Ureter (tissue), 1 donor: ENCODE measurements around the gene RFX2. TPM values are rescaled to one million over a fixed set of nuclear protein-coding genes. Genes with fewer than 3 reads are reported as not detected.

Source experiments
- DNase-seq: peaks from one replicate; pipeline ENCODE4 v3.0.0-alpha.2; 2020; ENCODE audit warnings: low spot score
- total RNA-seq: library from RNA; stranded (reverse); gene quantifications from one replicate; pipeline ENCODE4 v1.2.4, GENCODE V29; 2023
- donor health status: DM: yes; HTN: yes; CAD: no.

Gene RFX2
- total RNA-seq, 1 donor from 2014 or later = 30.3 TPM

DNA sequence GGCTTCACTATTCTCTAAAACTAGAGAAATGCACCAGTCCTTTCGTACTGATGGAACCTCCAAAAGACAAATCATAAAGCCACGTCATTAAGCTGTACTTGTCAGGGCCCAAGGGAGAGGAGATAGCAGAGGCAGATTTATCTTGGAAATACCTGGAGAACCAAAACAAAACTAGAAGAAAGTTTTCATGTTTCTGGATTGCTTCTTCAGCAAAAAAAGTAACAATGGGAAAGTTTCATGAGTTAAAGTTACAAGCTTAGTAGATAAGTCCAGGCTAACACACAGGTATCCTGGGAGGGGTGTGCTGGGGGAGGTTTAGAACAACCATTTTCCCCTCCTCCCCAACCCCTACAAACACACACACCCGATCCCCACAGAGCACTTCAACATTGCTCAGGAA lies 154.0 kb downstream of the RFX2 start:
- DNase-seq = no peak

DNA sequence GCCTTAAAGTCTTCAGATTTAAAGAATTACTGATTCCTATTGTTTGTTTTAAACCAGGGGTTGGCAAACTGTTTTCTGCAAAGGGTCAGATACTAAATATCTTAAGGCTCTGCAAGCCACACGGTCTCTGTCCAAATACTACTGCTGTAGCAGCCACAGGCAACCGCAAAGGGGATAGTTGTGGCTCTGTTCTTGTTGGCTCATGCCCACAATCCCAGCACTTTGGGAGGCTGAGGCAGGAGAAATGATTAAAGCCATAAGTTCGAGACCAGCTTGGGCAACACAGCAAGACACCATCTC lies 154.7 kb downstream of the RFX2 start:
- no peak for DNase-seq

DNA sequence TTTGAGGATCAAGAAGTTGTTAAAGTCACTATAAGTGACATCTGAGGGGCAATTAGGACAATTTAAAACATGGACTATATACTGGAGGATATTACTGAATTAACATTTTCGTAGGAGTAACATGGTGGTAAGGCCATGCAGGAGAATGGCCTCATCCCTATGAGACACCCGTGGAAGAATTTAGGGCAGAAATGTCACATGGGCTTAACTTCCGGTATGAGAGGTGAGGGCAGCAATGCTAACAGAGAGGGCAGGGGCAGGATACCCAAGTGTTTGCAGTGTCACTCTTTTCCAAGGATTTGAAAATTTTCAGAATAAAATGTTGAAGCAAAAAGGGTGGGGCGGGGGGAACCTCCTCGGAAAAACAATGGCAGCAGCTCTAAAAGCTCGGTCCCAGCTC lies 156.0 kb downstream of the RFX2 start:
- no peak for DNase-seq

DNA sequence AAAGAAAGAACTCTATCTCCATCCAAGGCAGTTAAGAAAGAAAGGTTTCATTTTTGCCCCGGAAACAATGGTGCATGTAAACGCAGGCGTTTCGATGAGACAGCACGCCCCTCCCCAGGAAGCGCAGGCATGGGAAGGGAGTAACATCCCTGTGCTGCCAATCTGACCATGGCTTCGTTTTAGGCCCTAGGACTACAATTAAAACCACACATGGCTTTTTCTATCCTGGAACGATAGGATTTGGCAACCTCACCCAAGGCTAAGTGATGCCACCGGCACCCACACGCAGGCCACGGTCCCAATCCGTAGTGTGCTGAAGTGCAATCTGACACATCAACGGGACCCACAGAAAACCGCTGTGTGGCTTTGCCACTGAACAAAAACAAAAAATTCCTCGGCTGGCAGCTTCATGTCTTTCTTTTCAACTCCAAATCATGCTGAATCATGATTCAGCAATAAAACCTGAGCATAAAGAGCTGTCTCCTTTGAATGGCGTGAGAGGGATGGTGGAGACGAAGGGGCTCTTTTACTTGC lies 156.6 kb downstream of the RFX2 start:
- DNase-seq = no peak

DNA sequence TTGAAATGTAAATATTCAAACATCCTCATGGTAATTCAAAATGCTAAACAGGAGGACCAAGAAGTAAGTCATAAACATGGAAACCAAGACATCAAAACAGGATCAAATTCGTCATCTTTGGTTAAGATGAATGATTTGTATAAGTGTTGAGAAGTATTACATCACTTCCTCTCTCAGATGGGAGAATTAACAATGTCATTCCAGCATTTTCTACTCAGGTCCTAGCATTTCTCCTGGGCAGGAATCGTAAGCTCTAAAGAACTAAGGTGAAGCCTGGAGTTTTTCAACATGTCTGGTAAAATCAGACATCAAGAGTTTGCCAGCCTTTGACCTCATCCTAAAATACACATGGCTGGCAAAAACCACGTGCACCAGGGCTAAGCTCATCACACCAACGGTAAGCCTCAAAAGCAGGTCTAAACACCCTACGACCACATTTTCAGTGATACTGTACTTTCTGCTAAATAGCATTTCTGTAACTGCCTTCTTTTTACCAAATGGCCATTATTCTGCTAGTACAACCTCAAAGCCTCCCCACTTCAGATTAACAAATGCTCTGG lies 157.2 kb downstream of the RFX2 start:
- DNase-seq = no peak

DNA sequence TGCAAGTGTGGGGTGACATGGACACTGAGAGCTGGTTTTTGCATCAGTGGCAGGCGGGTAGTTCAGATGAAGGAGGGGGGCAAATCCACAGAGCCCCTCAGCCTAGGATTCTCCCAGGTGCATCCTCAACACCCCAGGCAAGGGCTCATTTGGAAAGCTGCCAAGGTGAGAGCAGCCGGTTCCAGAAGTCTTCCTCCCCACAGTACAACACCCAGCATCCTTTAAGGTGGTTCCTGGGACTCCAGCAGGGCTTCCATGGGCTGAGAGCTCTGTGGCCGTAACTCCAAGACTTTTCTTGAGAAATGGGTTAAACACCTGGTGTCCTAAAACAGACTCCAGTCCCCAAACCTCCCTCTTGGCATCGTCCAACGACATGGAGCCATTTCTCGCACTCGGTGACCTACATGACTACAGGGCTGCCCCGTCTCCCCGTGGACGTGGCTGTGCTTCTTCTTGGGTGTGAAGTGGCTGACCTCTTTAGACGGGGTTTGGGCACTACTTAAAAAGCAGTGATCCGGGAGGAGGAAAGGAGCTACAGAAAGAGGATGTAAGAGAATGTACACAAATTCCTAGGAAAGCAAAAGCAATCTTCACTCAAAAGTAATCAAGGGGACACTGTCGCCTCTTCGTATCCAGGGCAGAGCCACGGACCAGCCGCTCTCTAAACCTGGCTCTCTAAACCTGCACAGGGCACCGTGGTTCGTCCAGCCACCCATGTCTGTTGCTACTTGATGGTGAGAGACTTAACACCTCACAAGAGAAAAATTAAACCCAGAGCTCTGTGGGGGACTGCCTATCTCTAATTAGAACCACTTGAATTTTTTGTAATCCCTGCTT lies 157.9 kb downstream of the RFX2 start:
- DNase-seq = no peak

DNA sequence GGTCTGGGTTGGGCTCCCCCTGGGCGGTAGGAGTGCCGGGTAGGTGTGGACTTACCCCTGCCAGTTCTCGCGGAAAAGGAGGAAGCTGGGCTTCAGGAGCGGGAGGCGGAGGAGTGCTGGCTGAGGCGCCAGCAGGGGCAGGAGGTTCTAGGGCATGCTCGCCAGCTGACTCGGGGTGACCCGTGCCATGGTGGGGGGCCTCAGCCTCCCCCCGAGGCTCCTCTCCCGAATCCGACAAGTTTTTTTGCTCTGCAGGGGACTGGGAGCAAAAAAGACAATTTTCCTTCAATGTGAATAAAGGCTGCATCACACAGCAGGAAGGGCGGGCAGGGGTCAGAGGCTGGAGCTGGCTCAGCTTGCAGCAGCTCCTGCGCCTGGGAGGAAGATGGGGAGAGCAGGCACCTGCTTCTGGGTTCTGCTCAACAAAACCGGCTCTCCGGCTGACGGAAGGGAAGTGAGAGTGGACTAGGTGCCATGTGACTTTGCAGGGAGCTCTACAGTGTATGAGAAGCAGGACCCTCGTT lies 158.9 kb downstream of the RFX2 start:
- no peak for DNase-seq

DNA sequence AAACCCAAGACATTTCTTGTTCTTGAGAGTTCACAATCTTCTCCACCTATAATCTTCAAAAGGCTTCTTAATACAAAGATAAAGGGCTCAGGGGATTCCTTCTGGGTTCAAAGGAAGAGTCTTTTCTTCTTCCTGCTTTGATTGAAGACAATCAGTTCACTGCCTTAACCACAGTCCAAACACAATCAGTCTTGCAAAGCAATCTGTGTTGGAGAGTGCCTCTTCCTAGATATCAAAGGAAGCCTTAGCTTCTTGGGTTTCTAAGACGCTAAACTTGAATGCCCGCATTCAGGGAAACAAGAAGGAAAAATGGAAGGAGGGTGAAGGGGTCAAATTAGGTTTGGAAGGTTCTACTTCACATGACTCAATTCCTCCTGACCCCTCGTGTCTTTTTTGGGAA lies 159.6 kb downstream of the RFX2 start:
- no peak for DNase-seq

DNA sequence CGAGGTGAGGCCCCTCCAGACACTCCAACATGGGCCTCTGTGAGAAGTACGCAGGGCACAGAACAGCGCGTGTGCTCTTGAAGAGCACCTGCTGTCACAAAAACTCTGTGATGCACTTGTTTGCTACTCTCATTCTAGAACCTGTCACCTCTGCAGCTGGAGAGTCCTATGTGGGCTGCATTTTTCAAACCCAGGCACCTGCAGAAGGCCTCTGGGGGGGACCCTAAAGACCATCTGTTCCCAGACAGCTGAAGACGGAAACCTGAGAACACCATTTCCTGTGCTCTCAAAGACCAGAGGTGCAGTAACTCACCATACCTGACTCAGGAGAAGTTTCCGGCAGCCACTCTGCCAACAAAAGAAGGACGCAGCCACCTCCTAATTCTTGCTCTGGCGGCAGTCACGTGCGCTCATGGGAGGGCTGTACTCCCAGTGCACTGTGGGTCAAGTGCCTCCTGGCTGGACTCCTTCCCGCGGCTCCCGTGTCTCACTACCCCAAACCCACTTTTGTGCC lies 160.5 kb downstream of the RFX2 start:
- DNase-seq = no peak

DNA sequence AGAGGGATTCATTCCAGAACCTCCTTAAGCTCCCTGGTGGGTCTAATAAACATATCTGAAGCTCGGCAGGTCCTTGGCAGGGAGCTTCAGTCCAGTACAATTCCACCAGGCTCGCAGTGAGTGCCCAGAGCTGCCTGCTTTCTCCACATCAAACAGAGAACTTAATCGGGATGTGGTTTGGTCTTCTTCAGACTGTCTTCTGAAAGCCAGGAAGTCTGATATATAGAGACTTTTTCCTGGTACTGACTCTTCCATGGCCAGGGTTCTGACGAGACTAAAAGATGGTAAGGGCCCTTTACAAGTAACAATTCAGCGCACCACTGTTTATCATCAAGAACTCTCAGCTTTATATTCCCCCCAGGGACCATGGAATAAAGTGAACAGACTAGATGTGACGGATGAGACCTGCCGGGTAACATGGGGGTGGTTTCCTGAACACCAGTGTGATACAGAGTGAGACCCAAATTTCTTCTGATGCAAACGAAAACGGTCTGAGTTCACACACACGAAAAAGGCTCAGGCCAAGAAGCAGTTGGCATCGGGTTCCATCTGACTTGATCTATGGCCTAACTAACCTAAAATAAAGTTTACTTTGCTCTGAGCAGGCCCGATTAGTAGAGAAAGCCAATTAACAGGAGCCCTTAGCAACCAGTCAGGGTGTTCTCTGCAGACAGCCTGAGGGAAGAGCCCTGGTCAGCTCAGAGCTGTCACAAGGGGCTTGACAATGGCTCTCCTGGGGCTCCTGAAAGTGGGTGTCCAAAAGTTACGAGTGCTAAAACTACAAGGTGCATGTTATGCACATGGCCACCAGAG lies 161.3 kb downstream of the RFX2 start:
- no peak for DNase-seq

DNA sequence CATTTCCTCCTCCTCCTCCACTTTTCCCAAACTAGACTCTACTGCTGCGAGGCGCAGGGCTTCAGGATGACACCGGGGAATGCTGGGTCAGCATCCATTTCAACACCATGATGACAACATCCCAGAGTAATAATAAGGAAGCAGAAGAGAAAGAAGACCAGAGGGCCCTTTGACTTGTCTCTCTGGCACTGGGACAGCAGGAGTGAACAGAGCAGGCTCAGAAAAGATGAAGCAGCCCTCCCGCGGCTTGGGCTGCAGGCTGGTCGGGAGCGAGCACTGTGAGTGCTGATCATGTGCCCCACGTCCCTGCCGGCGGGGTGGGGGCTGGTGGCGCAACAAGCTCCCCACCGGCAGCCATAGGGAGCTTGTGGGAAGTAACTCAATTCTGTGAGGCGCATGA lies 162.9 kb downstream of the RFX2 start:
- DNase-seq = peak; percentile 67

DNA sequence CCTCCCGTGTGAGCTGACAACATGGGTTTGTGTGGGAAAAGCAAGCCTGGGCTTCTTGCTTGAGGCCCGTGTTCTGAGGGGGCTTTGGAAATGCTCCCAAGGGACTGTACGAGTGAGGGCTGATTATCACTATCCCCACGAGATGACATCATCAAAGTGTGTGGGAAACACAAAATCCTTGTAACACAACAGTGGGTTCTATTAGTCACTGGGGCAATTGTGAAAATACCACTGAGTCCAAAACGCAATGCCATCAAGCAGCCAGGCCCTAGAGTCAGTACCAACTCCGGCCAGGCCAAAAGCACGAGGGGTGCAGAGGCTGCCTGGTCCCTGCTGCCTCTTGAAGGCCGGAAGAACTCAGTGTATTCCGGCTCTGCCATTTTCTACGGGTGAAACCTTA lies 166.7 kb downstream of the RFX2 start:
- DNase-seq = no peak

Other genes starting within 250 kb of the RFX2 start
- gene FUT5, start 240.0 kb downstream of the RFX2 start, total RNA-seq = not detected
- gene NDUFA11, start 206.7 kb downstream of the RFX2 start, total RNA-seq = 177 TPM
- gene VMAC, start 205.6 kb downstream of the RFX2 start, total RNA-seq = 9.6 TPM
- 181 TPM for gene CAPS, start 196.2 kb downstream of the RFX2 start, total RNA-seq
- 94.3 TPM for gene RANBP3, start 132.4 kb downstream of the RFX2 start, total RNA-seq
- not detected for gene ACSBG2, start 25.2 kb upstream of the RFX2 start, total RNA-seq
- gene MLLT1, start 169.5 kb upstream of the RFX2 start, total RNA-seq = 68.3 TPM
- not detected for gene ACER1, start 223.1 kb upstream of the RFX2 start, total RNA-seq